ELF-1 (cell line): ENCODE measurements around the gene C6orf62.
"Not testable (repeated sequence)": the region's sequence is repeated elsewhere in the genome, so short reads cannot be mapped to it uniquely, and the experiment has no call there.

Experiments used
- DNase-seq: peaks from one replicate; pipeline ENCODE4 v3.0.0-alpha.2; 2016; ENCODE audit warnings: low read depth, low spot score

Gene C6orf62

DNA sequence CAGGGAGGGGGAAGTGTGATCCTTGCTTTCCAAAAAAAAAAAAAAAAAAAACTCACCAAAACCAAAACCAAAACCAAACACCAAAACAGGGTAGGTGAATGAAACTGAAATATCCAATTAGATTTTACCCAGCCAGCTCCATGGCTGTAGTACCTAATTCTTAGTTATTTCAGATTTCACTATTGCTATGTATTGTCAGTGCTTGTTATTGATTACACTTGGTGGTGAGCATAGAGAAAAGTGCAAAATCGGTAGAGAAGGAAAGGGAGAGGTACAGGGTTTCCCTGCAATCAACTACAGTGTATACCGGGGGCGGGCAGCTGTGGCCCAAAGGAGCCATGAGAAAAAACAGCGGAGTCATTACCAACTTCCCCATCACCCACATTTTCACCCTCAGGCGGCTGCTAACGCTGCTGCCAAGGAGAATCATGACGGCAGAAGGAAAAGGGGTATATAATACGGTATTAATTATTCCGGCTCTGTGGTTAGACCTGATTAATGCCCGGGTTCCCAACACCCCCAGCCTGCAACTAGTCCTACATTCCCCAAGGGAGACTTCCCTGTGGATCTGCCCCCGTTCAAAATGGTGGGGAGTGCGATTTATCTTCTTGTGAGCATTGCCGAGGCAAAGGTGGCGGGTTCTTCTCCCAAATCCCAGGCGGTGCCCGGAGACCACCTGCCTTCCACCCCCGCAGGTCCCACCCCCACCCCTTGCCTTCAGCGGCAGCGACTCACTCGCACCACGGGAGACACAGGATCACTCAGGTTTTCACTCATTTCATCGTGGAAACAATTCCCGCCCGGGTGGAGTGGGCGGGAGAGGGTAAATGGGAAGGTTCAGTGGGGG lies at the start of gene C6orf62:
Gene C6orf62 (minus strand): TSS at position 30 of the 847 bp plus-strand sequence. CDS start 486 bp downstream, outside the sequence.
- peak; percentile 51 for DNase-seq

DNA sequence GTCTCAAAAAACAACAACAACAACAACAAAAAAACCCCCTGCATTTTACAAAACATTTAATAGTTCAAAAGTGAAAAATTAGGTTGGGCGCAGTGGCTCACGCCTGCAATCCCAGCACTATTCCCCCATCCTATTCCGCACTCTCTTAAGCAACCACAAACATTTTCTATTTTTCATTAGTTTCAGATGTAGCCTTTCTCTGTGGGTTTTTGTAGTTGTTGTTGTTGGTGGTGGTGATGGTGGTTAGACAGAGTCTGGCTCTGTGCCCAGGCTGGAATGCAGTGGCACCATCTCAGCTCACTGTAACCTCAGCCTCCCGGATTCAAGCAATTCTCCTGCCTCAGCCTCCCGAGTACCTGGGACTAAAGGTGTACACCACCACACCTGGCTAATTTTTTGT lies 49.4 kb upstream of the C6orf62 start:
- no peak for DNase-seq

DNA sequence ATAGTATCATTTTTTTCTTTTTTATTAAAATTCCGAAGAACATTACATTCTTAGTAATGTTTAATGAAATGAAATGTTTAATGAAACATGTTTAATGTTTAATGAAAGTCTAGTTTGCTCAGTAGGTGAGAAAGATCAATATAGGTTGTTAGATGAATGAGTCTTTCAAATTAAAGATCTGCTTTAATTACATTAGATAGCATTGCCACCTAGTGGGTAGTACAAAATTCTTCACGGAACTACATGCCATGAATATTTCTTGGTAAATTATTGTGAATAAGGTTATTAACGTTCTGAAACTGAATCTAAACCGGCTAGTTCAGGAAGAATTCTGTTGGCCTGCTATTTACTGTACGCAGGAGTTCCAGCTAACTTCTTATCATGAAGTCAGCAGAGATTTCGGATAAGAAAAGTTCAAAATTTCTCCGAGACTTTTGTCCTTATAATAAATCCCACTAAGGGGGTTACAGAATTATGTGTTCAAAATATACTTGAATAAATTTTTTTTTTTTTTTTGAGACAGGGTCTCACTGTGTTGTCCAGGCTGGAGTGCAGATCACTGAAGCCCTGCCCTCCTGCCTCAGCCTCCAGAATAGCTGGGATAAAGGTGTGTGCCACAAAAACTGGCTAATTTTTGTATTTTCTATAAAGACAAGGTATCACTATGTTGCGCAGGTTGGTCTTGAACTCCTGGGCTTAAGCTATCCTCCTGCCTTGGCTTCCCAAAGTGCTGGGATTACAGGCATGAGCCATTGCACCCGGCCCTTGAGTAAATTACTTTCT lies 47.9 kb upstream of the C6orf62 start:
- no peak for DNase-seq

DNA sequence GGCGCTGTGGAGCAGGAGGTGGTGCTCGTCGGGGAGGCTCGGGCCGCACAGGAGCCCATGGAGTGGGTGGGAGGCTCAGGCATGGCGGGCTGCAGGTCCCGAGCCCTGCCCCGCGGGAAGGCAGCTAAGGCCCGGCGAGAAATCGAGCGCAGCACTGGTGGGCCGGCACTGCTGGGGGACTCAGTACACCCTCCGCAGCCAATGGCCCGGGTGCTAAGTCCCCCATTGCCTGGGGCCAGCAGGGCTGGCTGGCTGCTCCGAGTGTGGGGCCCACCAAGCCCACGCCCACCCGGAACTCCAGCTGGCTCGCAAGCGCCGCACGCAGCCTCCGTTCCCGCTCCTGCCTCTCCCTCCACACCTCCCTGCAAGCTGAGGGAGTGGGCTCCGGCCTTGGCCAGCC lies 47.0 kb upstream of the C6orf62 start:
- not testable (repeated sequence) for DNase-seq

DNA sequence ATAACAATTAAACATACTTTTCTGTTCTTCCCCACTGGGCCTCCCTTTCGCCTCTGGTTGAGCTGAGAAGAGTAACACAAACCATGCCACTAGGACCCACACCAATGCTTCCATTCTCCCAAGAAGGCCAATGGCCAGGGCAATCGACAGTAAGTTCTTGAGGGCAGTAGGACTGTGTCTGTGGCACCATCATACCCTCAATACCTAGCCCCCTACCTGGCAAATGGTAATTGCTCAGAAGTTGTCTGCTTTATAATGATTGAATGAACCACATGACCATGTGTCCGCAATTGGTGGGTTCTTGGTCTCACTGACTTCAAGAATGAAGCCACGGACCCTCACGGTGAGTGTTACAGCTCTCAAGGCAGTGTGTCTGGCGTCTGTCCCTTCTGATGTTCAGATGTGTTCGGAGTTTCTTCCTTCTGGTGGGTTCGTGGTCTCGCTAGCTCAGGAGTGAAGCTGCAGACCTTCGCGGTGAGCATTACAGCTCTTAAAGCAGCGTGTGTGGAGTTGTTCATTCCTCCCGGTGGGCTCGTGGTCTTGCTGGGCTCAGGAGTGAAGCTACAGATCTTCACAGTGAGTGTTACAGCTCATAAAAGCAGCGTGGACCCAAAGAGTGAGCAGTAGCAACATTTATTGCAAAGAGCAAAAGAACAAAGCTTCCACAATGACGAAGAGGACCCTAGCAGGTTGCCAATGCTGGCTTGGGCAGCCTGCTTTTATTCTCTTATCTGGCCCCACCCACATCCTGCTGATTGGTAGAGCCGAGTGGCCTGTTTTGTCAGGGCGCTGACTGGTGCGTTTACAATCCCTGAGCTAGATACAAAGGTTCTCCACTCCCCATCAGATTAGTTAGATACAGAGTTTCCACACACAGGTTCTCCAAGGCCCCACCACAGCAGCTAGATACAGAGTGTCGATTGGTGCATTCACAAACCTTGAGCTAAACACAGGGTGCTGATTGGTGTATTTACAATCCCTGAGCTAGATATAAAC lies 46.2 kb upstream of the C6orf62 start:
- DNase-seq: not testable (repeated sequence)

DNA sequence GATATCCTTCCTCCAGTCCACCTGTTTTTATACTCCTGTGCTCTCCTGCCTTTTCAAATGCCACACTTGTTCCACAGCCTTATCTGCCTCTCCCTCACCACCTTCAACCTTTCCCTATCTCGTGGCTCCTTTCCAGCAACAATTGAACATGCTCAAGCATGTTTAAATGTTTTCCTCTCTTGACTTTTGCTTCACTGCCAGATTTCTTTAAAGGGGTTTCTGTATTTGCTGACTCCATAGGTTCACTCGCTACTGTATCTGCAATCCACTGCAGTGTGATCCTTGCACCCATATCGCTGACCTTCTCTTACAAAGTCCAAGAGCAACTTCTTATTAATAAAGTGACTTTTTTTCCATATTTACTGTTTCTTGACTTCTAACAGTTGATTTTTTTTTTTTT lies 44.6 kb upstream of the C6orf62 start:
- DNase-seq: no peak

DNA sequence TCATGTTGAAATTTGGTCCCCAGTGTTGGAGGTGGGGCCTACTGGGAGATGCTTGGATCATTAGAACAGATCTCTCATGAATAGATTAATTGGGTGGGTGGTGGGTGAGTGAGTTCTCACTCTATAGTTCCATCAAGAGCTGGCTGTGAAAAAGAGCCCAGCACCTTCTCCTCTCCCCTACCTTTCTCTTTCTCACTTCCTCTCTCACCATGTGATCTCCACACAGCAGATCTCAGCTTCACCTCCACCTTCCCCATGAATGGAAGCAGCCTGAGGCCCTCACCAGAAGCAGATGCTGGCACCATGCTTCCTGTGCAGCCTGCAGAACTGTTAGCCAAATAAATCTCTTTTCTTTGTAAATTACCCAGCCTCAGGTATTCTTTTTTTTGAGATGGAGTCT lies 42.9 kb upstream of the C6orf62 start:
- DNase-seq: no peak

DNA sequence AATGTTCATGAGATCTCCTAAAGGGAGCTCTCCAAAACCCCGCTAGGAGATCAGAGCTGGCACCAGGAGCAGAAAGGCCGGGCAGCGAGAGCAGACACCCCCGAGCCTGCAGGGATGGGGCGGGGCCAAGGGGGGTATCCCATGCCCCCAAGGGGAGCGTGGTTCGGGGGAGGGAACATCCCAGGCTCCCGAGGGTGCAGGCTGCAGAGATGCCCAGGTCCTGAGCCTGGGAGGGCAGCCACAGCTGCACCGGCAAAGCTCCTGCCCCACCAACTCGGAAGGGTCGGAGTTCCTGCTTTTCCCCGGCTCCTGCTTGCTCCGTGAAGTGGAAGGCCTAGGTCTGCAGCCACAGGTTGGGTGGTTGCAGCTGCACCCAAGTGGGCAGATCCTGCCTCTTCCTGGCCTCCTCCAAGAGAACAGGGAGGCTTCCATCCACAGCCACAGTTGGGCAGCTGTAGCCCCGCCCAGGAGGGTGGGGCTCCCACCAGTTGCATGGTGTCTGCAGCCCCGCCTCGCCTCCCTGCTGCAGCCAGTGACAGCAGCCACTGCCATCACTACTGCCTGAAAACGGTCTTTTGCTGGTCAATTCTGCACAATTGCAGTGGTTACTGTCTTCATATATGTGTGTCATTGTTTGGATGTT lies 42.4 kb upstream of the C6orf62 start:
- peak; percentile 32 for DNase-seq

DNA sequence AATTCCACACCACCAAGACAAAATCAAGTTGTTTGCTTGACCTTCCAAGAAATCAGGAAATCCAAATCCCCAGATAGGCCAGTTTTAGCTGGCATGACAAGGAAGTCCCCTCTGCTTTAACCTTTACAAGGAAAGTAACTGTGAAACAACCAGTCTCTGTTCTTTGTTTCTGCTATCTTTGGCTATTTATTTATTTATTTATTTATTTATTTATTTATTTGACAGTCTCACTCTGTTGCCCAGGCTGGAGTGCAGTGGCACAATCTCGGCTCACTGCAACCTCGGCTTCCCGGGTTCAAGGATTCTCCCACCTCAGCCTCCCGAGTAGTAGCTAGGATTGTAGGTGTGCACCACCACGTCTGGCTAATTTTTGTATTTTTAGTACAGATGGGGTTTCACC lies 41.3 kb upstream of the C6orf62 start:
- DNase-seq: no peak

DNA sequence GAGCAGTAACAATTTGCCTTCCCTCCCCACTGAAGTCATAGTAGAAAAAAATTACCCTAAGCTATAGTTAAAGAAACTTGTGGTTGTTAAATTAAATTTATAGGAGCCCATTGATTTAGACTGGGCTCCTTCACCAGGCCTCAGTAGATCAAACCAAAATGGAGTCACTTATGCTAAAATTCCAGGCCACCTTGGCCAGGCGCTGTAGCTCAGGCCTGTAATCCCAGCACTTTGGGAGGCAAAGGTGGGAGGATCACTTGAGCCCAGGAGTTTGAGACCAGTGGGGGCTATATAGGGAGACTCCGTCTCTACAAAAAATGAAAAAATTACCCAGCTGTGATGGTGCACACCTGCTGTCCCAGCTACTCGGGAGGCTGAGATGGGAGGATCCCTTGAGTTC lies 40.8 kb upstream of the C6orf62 start:
- no peak for DNase-seq

DNA sequence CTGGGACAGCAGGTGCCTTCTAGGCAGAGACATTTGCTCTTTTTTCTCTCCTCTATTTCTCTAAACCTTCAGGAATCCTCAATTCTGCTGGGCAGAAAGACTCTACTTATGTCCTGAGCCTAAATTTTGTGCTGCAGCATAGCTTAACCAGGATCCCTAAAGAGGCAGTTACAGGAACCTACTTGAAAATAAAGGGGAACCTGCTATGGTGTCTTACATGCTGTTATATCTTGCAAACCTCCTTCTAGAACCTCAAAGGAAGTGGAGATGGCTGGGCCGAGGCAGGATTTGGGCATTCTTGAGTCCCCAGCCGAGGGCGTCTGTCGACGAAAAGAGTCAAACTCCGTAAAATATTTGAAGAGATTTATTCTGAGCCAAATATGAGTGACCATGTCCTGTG lies 38.7 kb upstream of the C6orf62 start:
- no peak for DNase-seq

DNA sequence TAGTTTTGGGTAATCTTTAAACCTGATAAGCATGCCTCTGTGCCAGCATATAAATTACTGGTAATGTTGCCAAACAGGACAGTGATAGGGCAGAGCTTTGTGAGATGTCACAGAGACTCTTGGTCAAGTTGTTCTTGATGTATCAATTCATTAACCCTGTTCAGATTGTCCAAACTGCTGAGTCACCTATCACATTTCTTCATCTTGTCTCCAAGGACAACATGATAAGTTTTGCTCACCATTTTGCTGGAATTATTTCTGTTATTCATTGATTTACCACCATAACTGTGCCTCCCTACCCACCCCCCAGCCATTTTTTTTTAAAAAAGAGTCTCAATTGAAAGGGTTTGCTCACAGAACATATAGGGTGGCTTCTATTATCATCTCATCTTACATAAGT lies 36.3 kb upstream of the C6orf62 start:
- DNase-seq: no peak

DNA sequence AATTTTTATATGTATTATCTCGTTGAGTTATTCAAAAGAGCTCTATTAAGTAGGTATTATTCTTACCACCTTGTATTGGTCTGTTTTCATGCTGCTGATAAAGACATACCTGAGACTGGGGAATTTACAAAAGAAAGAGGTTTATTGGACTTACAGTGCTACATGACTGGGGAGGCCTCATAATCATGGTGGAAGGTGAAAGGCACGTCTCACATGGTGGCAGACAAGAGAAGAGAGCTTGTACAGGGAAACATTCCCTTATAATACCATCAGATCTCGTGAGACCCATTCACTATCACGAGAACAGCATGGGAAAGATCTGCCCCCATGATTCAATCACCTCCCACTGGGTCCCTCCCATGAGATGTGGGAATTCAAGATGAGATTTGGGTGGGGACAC lies 35.4 kb upstream of the C6orf62 start:
- not testable (repeated sequence) for DNase-seq

DNA sequence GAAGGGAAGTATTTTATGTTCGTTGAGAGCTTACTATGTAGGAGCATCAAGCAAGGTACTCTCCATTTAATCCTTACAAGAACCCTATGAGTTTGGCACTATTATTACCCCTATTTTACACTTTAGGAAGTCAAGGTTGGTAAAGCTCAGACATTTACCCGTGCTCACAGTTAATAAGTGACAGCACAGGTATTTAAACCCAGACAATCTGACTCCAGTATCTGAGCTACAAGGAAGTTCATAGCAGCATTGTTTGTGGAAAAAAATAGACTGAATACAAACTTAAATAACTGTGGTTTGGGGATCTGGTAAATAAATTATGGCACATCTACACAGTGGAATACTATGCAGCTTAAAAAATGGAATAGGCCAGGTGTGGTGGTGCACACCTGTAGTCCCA lies 34.6 kb upstream of the C6orf62 start:
- no peak for DNase-seq

DNA sequence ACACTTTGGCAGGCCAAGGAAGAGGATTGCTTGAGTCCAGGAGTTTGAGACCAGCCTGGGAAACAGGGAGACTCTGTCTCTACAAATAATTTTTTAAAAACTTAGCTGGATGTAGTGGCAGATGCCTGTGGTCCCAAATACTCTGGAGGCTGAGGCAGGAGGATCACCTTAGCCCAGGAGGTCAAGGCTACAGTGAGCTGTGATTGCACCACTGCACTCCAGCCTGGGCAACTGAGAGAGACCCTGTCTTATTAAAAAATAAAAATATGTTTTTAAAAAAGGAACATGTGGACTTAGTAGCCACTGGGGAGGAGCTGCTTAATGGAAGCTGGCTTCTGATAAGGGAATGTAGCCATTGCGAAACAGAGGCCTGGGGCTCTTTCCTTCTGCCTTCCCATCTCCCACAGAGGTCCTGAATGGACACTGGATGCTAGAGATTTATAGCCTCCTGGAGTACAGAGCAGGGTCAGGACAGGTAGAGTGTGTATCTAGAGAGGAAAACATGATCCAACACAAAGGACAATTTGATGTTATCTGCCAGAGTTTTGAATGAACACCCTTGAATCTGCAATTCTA lies 34.1 kb upstream of the C6orf62 start:
- DNase-seq: peak; percentile 40

DNA sequence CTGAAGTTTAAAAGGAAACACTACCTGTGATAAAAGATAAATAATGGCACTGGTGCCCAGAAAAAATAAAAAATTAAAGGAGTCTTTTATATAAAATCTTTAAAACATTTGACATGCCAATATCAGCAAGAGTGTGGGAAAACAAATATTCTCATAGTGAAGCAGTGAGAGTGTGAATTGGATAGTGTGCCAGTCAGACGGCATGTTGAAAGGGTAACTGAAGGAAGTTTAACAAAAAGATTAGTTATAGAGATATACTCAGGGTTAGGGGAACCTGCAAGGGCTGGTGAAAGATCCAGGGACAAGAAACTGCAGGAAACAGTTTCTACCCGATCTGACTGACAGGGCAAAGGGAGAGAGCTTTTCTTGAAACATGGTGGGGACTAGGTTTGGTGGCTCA lies 33.5 kb upstream of the C6orf62 start:
- no peak for DNase-seq

DNA sequence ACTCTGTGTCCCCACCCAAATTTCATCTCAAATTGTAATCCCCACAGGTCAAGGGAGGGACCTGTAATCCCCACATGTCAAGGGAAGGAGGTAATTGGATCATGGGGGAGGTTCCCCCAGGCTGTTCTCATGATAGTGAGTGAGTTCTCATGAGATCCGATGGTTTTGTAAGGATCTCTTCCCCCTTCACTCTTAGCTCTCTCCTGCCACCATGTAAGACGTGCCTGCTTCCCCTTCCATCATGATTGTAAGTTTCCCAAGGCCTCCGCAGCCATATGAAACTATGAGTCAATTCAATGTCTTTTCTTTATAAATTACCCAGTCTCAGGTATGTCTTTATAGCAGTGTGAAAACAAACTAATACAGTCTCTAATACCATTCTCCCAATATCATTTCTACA lies 31.9 kb upstream of the C6orf62 start:
- not testable (repeated sequence) for DNase-seq

DNA sequence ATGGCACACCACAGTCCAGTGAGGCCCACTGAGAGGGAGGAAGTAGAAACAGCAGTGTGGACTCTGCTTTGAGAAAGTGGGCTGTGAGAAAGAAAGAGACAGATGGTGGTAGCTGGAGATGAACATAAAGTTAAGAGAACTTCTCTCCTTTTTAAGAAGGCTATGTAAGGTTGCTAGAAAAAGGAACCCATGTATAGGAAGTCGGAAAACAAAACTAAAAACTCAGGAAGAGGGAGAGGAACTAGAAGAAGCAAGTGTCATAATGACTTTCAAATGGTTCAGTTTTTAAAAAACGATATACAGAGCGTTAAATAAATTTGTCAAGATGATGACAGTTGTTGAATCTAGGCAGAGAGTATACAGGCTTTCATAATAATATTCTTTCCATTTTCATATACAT lies 30.3 kb upstream of the C6orf62 start:
- DNase-seq: no peak

DNA sequence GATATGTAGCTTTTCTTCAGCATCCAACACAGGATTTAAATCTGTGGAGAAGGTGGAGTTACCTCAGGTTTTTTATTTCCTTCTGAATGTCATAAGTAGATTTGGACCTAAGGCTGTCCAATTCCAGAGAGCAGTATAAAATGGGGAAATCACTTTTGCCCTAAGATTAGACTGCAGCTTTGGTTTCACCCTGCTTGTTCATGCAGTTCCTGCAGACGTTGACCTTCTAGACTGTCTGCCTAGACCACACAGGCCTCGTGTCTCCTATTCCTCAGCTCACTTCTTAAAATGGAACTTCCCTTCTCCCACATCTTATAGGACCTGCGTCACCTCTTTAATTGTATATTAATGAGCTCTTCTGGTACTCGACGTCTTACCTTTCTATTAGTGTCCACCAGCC lies 26.0 kb upstream of the C6orf62 start:
- DNase-seq: no peak

DNA sequence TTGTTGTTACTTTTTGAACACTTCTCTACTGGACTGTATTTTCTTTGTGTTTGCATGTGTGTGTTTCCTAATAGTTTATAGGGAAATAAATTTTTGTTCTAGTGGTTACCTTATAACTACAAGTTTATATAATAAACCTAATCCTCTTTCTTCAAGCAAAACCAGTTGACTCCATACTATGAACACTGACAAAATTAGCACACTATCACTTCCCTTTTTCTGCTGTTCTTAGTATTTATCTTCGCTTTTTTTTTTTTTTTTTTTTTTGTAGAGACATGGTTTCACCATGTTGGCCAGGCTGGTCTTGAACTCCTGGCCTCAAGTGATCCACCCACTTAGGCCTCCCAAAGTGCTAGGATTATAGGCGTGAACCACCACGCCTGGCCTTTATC lies 25.0 kb upstream of the C6orf62 start:
- no peak for DNase-seq
